CD4-positive, alpha-beta T cell (primary cell): ENCODE measurements around the gene ACAD9. TPM values are rescaled to one million over a fixed set of nuclear protein-coding genes. Genes with fewer than 3 reads are reported as not detected.

ENCODE experiments used
- ATAC-seq: fragments of 200-7000 bp; cut with Tn5 transposase; one replicate; pipeline ENCODE4 v1.10.0; 2022; ENCODE audit warnings: mild to moderate bottlenecking; ENCODE audit not compliant: poor library complexity
- CTCF ChIA-PET: fragments of 350-600 bp; sonication (Branson Sonifier 250); formaldehyde crosslinking; loops from one replicate; lab custom pipeline; 2021; ENCODE audit warnings: antibody characterized with exemption, inconsistent platforms; lab: Charles Lee
- POLR2A ChIA-PET: fragments of 350-600 bp; sonication (Branson Sonifier 250); formaldehyde crosslinking; loops from one replicate; lab custom pipeline; 2021; ENCODE audit warnings: antibody characterized with exemption, inconsistent platforms; lab: Charles Lee
- DNase-seq, 14 experiments: peaks; one replicate each; pipeline ENCODE4 v3.0.0-alpha.2; 2013 to 2020; ENCODE audit warnings: mixed read lengths in 2 of 14
- H3K27ac ChIP-seq, 2 donors: one replicate each; pipeline versions ENCODE4 v1.5.1 to v1.7.0; 2013; ENCODE audit warnings: low read length in 2 of 2, low read depth in 1 of 2, mild to moderate bottlenecking in 1 of 2
- H3K27me3 ChIP-seq, 2 experiments: 1 replicate in 1 of 2; 2 replicates in 1 of 2; pipeline versions ENCODE4 v1.6.1 to v1.7.0; 2013; ENCODE audit warnings: low read length in 2 of 2, control low read depth in 1 of 2, mild to moderate bottlenecking in 1 of 2, moderate library complexity in 1 of 2; ENCODE audit not compliant: insufficient read depth in 2 of 2, control insufficient read depth in 1 of 2
- H3K36me3 ChIP-seq: one replicate; pipeline ENCODE4 v1.6.1; 2013; ENCODE audit warnings: low read length, control low read depth; ENCODE audit not compliant: insufficient read depth
- H3K4me1 ChIP-seq: one replicate; pipeline ENCODE4 v1.6.1; 2013; ENCODE audit warnings: low read length, control low read depth; ENCODE audit not compliant: insufficient read depth
- H3K4me3 ChIP-seq: one replicate; pipeline ENCODE4 v1.5.1; 2013; ENCODE audit warnings: mild to moderate bottlenecking, low read length, moderate library complexity
- H3K9me3 ChIP-seq, 2 experiments: 1 replicate in 1 of 2; 2 replicates in 1 of 2; pipeline versions ENCODE4 v1.6.1 to v1.7.0; 2013; ENCODE audit warnings: low read length in 2 of 2, mild to moderate bottlenecking in 2 of 2, control low read depth in 1 of 2, moderate library complexity in 1 of 2; ENCODE audit not compliant: control insufficient read depth in 1 of 2, insufficient read depth in 1 of 2
- H3K27ac Mint-ChIP-seq: one replicate; pipeline ENCODE4 v1.8.0; 2020; ENCODE audit warnings: mixed read lengths
- H3K27me3 Mint-ChIP-seq: one replicate; pipeline ENCODE4 v1.8.0; 2021; ENCODE audit warnings: mixed read lengths
- H3K36me3 Mint-ChIP-seq: one replicate; pipeline ENCODE4 v1.8.0; 2021; ENCODE audit warnings: low read depth, mixed read lengths
- H3K4me1 Mint-ChIP-seq: one replicate; pipeline ENCODE4 v1.8.0; 2021; ENCODE audit warnings: low read depth, mixed read lengths
- H3K4me3 Mint-ChIP-seq: one replicate; pipeline ENCODE4 v1.8.0; 2020; ENCODE audit warnings: mild to moderate bottlenecking, mixed read lengths
- H3K9me3 Mint-ChIP-seq: one replicate; pipeline ENCODE4 v1.8.0; 2020; ENCODE audit warnings: mixed read lengths
- intact Hi-C, 2 experiments: fragments of 100-400 bp; cut with DNase I in 1 of 2; cut with micrococcal nuclease in 1 of 2; formaldehyde crosslinking; loops; one replicate each; pipeline versions ENCODE4 v1.15.1 to v1.9.0; 2023 to 2025; cut with DNase I, micrococcal nuclease
- total RNA-seq, 174 experiments: library from RNA in 2 of 174; stranded (reverse) in 2 of 174; gene quantifications; one replicate each; pipeline ENCODE4 v1.2.3 and lab custom pipeline; 2021 to 2026
- TF ChIP-seq, protein P1 (sequence below): fragments of 200-600 bp; IDR thresholded peaks from one replicate; pipeline ENCODE4 v1.8.0; 2022; ENCODE audit warnings: antibody characterized with exemption, mild to moderate bottlenecking

ACAD9 gene
- total RNA-seq, 2 experiments from 2014 or later, result 64.8 to 71.6 TPM

DNA sequence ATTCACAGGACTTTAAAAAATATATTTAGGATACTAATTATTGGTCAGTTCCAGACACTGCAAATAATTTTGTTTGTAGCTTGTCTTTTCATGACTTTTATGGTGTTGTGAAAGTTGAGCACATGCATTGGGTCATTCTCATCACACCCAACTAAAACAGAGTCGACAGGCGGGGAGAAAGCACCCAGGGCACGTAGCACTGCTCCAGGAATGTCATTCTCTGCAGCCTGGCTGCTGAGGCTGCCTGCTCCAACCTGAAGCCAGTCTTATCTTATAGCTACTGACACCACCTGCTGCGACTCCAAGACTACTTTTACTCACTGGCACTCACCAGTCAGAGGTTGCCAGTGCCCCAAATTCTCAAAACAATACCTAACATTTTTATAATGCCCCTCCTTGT lies 56.9 kb downstream of the ACAD9 start:
- no peak overlapping the region for H3K27ac Mint-ChIP-seq
- no peaks in the 10 kb centered on the region for H3K4me1 ChIP-seq
- intact Hi-C loops, result loop anchor here in 1 of 2 experiments (5.0 kb wide), 1 partner anchor 939 kb away; no protein-coding TSS in a partner anchor
- no peak overlapping the region for H3K4me3 ChIP-seq
- H3K4me3 Mint-ChIP-seq, result no peak overlapping the region
- no peaks in the 10 kb centered on the region for H3K36me3 ChIP-seq
- ChIA-PET POLR2A (interaction anchor here (0.6 kb wide), 1 partner anchor 116 kb away, joined by 3 read pairs; no protein-coding TSS in a partner anchor), CTCF (no interaction called here)
- no peaks in the 10 kb centered on the region for H3K27me3 Mint-ChIP-seq
- H3K27me3 ChIP-seq, result peaks cover 0 to 6% of the 10 kb centered on the region in 2 experiments
- no peak overlapping the region for H3K27ac ChIP-seq
- no peaks in the 10 kb centered on the region for H3K36me3 Mint-ChIP-seq
- DNase-seq (no peak), ATAC-seq (no peak)
- no peaks in the 10 kb centered on the region for H3K9me3 ChIP-seq
- no peaks in the 10 kb centered on the region for H3K4me1 Mint-ChIP-seq
- H3K9me3 Mint-ChIP-seq, result no peaks in the 10 kb centered on the region
- TF ChIP-seq, protein P1, sequence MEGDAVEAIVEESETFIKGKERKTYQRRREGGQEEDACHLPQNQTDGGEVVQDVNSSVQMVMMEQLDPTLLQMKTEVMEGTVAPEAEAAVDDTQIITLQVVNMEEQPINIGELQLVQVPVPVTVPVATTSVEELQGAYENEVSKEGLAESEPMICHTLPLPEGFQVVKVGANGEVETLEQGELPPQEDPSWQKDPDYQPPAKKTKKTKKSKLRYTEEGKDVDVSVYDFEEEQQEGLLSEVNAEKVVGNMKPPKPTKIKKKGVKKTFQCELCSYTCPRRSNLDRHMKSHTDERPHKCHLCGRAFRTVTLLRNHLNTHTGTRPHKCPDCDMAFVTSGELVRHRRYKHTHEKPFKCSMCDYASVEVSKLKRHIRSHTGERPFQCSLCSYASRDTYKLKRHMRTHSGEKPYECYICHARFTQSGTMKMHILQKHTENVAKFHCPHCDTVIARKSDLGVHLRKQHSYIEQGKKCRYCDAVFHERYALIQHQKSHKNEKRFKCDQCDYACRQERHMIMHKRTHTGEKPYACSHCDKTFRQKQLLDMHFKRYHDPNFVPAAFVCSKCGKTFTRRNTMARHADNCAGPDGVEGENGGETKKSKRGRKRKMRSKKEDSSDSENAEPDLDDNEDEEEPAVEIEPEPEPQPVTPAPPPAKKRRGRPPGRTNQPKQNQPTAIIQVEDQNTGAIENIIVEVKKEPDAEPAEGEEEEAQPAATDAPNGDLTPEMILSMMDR, result no peak

DNA sequence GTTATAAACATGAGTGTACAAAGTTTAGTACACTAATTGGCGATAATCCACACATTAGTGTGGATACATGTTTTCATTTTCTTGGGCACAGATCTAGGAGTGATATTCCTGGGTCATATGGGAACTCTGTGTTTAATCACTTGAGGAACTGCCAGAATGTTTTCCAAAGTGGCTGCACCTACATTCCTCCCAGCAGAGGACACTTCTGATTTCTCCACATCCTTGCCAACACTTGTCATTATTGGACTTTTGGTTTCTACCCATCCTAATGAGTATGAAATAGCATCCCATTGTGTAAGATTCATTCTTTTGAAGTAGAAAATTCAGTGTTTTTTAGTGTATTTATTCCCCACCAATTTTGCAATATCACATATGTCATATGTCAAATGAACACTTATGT lies 60.8 kb downstream of the ACAD9 start:
- no peak overlapping the region for H3K27ac Mint-ChIP-seq

DNA sequence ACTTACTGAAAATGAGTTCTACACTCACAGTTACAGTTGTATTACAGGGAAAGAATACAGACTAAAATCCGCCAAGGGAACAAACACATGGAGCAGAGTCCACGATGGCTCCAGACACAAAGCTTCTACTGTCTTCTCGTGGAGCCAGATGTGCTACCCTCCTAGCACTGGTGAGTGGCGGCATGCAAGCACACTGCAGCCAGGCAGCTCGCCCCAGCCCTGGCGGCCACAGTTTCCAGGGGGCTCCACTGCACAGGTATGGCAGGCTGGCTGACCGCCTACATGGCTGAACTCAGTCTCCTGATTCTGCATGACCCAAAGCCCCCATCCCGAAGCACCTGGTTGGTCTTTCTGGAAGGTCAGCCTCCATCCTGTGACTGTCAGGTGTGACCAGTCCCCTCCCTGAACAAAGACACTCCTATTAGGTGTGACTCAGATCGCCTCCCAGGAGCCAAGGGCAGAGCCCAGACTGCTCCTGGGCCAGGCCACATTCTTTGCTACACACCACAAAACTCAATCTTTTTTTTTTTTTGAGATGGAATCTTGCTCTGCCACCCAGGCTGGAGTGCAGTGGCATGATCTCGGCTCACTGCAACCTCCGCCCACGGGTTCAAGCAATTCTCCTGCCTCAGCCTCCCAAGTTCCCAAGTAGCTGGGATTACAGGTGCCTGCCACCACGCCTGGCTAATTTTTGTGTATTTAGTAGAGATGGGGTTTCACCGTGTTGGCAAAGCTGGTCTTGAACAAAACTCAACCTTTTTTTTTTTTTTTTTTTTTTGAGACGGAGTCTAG lies 62.9 kb downstream of the ACAD9 start:
- peaks cover 9% of the 10 kb centered on the region for H3K27me3 Mint-ChIP-seq
- no peak overlapping the region for H3K27ac Mint-ChIP-seq
- H3K9me3 Mint-ChIP-seq, result no peaks in the 10 kb centered on the region
- TF ChIP-seq, protein P1, result no peak
- CTCF ChIA-PET, result interaction anchor here (0.7 kb wide), 1 partner anchor 548 kb away, joined by 3 read pairs; no protein-coding TSS in a partner anchor
- Histone ChIP-seq H3K4me1 (no peaks in the 10 kb centered on the region), H3K27me3 (peaks cover 0 to 3% of the 10 kb centered on the region in 2 experiments), H3K36me3 (no peaks in the 10 kb centered on the region), H3K9me3 (no peaks in the 10 kb centered on the region), H3K27ac (no peak overlapping the region), H3K4me3 (no peak overlapping the region)
- DNase-seq (no peak), ATAC-seq (no peak)
- no peaks in the 10 kb centered on the region for H3K36me3 Mint-ChIP-seq
- no peaks in the 10 kb centered on the region for H3K4me1 Mint-ChIP-seq
- intact Hi-C loops, result no loop called here
- H3K4me3 Mint-ChIP-seq, result no peak overlapping the region
- POLR2A ChIA-PET, result no interaction called here

More for the DNA sequence above, 60.8 kb downstream of the ACAD9 start:
- Histone ChIP-seq H3K9me3 (no peaks in the 10 kb centered on the region), H3K4me1 (no peaks in the 10 kb centered on the region), H3K27me3 (peaks cover 0 to 3% of the 10 kb centered on the region in 2 experiments), H3K36me3 (no peaks in the 10 kb centered on the region), H3K4me3 (no peak overlapping the region), H3K27ac (no peak overlapping the region)
- DNase-seq (no peak), ATAC-seq (no peak)
- intact Hi-C loops, result no loop called here
- Mint-ChIP-seq H3K27me3 (peaks cover 9% of the 10 kb centered on the region), H3K4me1 (no peaks in the 10 kb centered on the region), H3K9me3 (no peaks in the 10 kb centered on the region), H3K4me3 (no peak overlapping the region), H3K36me3 (no peaks in the 10 kb centered on the region)
- POLR2A ChIA-PET, result no interaction called here
- CTCF ChIA-PET, result no interaction called here
- TF ChIP-seq, protein P1, result no peak
